SHP77 treated with DMSO at 0.1 percent for 48 hours (cell line): ENCODE measurements around the gene CTNNA3.

Experiments used
- DNase-seq: peaks from one replicate; lab custom pipeline; 2025; lab: John Stamatoyannopoulos, UW

Gene CTNNA3

DNA sequence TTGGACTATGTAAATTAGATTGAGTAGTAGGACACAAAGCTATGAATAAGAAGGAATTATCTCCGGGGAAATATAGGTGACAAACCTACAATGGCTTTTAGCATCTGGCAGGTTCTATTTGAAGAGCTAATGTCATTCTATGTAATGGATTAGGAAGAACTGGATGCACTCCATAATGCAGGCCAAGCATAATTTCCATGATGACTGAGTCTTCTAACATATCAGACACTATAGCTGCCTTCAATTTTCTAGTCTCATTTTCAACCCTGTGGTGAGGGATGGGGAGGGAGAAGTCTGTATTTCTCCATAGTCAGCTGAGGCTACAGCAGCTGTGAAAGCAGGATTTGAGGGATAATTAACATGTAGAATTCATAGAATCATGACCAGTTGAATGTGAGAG, 1160.6 kb downstream of the CTNNA3 start:
- DNase-seq, result no peak

- no peak for DNase-seq
Observed at GRCh38 chr10:66534866-66535265, 1161.1 kb downstream of the CTNNA3 start.

DNA sequence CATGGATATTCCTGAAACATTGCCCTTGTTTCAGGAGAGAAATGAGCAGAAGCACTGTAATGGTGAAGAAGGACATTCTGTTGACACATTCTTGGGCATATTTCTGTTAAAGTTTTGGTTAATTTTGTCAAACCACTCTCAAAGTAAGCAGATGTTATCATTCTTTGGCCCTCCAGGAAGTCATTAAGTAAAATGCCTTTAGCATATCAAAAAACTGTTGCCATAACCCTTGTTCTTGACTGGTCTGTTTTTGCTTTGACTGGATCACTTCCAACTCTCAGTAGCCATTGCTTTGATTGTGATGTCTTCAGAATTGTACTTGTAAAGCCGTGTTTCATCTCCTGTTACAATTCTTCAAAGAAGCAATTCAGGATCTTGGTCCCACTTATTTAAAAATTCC, 1174.5 kb downstream of the CTNNA3 start:
- no peak for DNase-seq

DNA sequence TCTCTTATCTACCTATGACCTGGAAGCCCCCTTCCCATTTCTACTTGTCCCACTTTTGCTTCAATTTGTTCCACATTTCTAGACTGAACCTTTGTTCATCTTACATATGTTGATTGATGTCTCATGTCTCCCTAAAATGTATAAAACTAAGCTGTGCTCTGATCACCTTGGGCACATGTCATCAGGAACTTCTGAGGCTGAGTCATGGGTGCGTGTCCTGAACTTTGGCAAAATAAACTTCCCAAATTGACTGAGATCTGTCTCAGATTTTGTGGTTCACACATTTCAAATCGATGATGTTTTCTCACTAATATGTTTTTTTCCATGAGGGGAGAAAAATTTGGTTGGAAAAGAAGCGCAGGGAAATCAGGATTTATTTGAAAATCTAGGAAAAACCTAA, 1176.4 kb downstream of the CTNNA3 start:
- DNase-seq, result no peak

GRCh38 chr10:66514666-66515065, 1181.3 kb downstream of the CTNNA3 start:
- DNase-seq, result no peak

- DNase-seq, result no peak
Observed at GRCh38 chr10:66513504-66513903, 1182.5 kb downstream of the CTNNA3 start.

DNA sequence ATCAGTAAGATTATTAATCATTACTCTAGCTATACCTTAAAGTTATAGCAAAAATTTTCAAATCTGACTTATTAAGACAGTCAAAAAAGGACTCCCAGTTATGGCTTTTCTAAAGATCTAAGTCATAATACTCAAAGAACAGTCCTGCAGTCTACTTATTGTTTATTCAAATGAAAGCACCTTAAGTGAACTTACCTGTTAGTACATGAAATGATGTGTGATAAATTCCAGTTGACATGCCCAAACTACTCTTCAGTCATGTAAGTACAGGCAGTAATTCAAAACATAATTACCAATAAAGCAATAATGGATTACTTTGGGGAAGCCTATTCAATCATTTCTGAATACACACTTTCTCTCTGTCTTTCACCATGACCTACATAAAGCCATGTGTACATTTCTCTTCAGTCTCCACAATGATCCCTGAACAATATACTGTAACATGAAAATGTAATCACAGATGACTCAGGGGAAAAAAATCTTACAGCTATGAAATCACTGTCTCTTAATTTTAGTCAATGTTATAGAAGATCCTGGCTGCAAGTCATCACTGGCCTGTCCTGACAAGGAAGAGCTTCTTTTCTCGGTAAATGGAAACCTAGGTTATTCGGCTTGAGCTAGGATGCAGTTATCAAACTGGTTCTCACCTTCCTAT, 1190.9 kb downstream of the CTNNA3 start:
- DNase-seq, result no peak

DNA sequence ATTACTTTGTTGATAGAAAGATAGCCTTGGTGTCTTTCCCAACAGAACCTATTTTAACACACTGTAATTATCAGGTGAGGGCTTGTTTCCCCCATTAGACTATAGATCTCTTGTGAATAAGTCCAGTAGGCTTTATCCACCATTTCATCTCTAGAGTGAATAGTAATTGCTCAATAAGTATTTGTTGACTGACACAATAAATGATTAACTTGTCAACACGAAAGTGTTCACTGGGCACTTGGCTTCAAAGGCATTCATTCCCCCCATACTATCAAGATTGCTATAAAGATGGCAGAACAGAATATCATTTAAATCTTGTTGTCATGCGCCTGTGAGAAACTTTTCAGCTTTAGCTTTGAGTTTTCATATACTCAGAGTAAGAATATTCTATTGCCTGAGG, 1194.6 kb downstream of the CTNNA3 start:
- DNase-seq, result no peak

DNA sequence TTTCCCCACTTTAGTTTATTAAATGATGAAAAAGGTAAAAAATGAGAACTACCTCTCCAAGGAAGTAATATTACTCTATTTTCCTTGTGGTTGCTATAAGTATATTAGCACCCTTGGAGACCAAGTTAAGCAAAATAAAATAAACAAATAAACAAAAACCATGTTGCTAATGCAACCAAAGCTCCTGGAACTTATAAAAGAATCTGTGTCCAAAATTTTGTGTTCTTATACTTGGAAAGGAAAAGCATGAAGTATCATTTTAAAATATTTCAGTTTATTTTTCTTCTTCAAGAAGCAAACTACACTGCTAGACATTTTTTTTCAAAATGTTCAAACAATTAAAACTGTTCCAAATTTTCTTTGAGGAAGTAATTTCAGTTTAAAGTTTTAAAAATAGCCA, 1212.0 kb downstream of the CTNNA3 start:
- DNase-seq, result no peak

DNA sequence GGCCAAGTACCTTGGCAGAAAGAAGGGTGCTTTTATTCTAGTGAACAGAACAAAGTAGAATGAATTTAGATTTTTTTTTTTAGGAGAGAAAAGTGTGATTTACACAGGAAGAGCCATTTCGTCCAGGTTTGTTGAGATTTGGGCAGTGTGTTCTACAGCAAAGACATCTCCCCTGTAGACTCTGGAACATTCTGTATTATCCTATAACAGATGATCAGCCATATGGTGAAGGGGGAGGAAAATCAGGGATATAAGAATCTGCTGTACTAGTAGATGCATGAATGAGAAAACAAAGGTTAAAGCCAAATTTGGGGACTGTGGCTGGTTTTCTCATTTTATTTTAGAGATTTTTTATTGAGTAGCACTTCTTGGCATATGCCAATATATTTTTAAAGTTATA, 1223.8 kb downstream of the CTNNA3 start:
- no peak for DNase-seq

DNA sequence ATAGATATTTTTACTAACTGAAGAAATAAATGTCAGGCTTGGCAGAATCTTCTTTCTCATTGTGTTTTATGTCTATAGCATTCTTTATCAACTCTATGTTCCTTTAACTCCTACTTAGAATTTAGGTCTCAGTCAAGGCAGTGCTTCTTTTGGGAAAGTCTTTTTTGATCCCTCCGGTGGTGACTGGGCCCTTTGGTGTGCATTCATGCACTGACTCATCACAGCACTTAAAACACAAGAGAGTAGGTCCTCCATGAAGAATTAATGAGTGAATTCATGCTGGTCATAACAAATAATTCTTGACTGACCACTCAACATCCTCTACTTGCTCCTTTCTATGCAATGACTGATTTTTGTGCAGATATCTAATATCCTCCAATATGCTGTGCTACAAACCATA, 1229.0 kb downstream of the CTNNA3 start:
- no peak for DNase-seq

GRCh38 chr10:66466622-66467021, 1229.4 kb downstream of the CTNNA3 start:
- no peak for DNase-seq

- no peak for DNase-seq
Observed at GRCh38 chr10:66463611-66464010, 1232.4 kb downstream of the CTNNA3 start.

DNA sequence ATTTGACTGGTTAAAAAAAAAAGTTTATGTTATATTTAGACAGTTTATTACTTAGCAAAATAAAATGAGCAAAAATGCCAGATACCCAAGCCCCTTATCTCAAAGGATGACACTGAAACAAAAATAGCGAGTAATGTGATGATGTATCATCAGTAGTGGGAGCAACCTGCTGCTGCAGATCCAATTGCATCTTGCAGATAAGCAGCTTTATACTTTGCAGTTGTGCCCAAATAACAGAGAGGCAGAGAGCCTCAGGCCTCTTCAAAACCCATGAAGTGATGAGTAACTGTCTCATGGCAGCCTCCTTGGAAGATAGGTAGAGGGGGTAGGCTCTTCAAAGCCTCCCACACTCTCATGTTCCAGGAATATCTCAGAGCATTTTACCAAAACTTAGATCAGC, 1238.4 kb downstream of the CTNNA3 start:
- DNase-seq, result no peak

DNA sequence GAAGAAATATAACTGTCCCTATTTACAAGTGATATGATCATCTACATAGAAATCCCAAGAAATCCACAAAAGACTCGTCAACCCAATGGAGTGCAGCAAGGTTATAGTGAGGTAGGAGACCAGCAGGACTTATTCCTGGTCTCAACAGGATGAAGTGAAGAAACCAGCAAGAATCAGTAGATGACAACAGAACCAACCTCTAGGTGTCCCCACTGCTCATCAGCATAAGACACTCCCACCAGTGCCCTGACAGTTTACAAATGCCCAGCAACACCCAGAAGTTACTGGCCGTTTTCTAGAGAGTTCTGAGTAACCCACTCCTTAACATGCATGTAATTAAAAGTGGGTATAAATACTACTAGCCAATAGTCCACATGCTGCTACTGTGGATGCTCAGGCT, 1240.7 kb downstream of the CTNNA3 start:
- no peak for DNase-seq

- DNase-seq, result no peak
Observed at GRCh38 chr10:66440568-66440967, 1255.4 kb downstream of the CTNNA3 start.

DNA sequence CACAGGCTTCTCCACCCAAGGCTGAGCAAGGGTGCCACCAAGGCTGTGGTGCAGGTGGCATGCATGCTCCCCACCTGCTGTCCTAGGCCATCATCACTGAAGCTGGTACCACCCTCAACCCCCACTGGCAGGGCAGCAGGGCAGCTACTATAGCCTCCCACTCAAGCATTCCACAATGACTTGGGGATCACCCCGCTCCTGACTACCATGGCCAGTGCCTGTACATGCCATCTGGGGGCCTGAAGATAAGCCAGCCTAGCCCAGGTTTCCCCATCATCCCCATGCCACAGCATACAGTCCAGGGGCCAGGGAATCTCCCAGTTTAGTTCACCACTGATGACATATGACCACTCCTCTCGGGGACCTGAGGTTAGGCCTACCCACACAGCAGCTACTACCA, 1281.1 kb downstream of the CTNNA3 start:
- DNase-seq, result no peak

GRCh38 chr10:66405566-66405965, 1290.4 kb downstream of the CTNNA3 start:
- no peak for DNase-seq

DNA sequence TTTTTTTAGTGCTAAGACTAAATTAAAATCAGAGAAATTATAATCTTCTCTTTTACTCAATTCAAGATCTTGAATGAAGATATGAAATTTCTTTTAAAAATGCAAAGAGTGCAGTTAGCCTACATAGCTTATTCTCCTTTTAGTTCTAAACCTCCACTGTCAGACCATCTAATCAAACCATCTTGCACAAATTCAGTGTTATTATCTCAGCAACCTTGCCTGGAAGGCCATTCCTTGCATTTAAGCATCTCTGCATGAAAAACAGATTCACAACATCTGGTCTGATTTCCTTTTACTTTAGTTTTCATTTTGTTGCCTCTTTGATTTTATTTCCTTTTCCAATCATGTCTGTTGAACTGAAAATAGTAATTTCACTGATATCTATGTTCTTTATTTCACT, 1297.3 kb downstream of the CTNNA3 start:
- DNase-seq, result no peak

GRCh38 chr10:66394342-66395063, 1301.5 kb downstream of the CTNNA3 start:
- no peak for DNase-seq

- no peak for DNase-seq
Observed at GRCh38 chr10:66390926-66391325, 1305.1 kb downstream of the CTNNA3 start.

GRCh38 chr10:66381045-66381444, 1315.0 kb downstream of the CTNNA3 start:
- DNase-seq, result no peak

GRCh38 chr10:66378117-66378876, 1317.7 kb downstream of the CTNNA3 start:
- DNase-seq, result no peak
